Bronchial smooth muscle cell (primary cell): ENCODE data around the gene RSPRY1. TPM values are rescaled to one million over a fixed set of nuclear protein-coding genes. Genes with fewer than 3 reads are reported as not detected.

Experiments used
- total RNA-seq: library from RNA; depleted of rRNA; stranded (reverse); fragments of >200 nt; gene quantifications from 2 replicates; pipeline ENCODE4 v1.2.1, GENCODE V29; 2014

The RSPRY1 gene
- total RNA-seq, result 31.4 and 39.8 TPM in 2 replicates

DNA sequence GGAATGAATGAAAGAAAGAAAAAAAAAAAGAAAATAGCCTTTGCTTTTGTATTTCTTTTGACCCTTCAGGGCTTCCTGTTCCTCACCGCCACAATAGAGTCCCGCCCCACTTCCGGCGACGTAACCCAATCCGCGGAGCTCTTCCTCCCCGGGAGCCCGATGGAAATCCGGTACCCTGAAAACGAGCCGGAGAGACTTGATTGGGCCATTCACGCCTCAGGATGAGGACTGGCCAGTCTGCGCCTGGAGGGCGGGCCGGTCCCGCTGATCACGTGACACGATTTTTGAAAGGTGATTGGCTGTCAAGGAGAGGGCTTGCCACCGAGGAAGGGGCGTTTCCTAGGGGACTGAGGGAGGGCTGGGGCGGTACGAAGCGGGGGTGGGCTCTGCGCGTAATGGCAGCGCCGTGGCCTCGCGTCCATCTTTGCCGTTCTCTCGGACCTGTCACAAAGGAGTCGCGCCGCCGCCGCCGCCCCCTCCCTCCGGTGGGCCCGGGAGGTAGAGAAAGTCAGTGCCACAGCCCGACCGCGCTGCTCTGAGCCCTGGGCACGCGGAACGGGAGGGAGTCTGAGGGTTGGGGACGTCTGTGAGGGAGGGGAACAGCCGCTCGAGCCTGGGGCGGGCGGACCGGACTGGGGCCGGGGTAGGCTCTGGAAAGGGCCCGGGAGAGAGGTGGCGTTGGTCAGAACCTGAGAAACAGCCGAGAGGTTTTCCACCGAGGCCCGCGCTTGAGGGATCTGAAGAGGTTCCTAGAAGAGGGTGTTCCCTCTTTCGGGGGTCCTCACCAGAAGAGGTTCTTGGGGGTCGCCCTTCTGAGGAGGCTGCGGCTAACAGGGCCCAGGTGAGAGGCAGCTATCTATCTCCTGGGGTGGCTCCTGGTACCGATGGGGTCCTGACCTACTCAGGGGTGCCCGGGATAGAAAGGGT, at the start of gene RSPRY1, which contains the start of gene PSME3IP1:
Gene RSPRY1, plus strand, starts transcription at position 385 of the 927 bp plus-strand sequence. CDS start 18,330 bp downstream, outside the sequence.
Gene PSME3IP1, minus strand, starts transcription at position 95 of the 927 bp plus-strand sequence. CDS start 12,185 bp downstream, outside the sequence.

DNA sequence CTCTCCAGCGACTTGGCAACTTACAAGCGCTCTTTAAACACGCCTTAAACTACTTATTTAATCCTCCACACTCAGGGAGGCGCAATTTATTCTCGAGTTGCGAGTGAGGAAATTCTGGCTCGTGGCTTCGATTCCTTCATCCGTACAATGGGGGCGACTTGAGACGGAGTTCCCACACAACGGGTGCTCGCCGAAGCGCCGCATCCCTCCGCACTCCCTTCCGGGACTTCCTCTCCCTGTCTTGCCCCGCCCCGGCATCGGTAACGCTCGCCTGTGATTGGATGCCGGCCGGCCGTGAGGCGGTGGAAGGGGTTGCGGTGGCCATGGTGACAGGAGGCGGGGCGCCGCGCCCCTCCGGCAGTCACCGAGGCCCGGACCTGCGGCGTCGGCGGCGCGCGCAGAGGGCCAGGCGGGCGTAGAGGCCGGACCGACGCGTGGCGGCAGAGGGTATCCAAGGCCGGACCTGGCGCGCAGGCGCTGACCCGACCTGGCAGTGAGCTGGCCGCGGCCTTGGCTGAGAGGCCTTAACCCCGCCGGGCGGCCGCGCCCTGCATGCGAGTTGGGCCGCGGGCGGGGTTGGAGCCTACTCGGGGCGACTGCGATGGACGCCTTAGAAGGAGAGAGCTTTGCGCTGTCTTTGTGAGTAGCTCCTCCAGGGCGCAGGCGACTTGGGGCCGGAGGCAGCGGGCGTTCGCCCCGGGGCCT, 58.8 kb downstream of the RSPRY1 start, which contains the start of gene ARL2BP:
Gene ARL2BP, plus strand, starts transcription at position 493 of the 705 bp plus-strand sequence. Its CDS starts 109 bp downstream, at position 602.

DNA sequence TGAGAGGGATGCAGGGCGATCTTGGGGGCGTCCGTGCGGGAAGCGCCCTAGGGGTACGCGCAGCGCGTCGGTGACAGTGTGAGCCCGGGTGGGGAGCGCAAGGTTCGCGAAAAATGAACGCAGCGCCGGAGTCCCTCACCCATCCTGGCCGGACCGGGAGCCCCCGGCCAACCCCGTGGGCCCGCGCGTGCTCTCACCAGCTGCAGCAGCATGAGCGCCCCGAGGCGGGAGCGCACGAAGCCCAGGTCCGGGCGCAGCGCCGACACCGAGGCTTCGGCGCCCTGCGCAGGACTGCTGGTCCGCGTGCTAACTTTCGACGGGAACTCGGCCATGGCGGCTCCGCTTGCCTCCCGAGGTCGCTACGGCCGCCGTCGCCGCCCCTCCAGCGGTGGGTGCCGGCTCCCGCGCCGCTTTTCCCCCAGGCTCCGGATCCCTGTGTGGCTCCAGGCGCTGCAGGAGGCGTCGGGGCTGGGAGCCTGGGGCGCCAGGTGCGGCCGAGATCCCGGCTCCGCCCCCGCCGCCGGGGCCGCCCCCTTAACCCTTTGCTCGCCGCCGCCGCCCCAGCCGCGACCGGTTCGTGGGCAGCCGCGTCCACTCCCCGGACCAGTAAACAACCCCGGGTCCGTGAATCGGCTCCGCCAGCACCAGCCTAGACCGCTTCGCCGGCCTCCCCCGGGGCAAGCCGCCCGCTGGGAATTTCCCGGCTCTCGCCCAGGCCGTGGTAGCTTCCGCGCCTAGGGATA, 98.3 kb downstream of the RSPRY1 start, which contains the start of gene PLLP:
Gene PLLP, minus strand, starts transcription at position 464 of the 743 bp plus-strand sequence. Its CDS starts 132 bp downstream, at position 332.

Other genes with a start within 250 kb of the RSPRY1 start
- not detected in 2 replicates for gene CETP, start 224.4 kb upstream of the RSPRY1 start, total RNA-seq
- gene NLRC5, start 196.8 kb upstream of the RSPRY1 start, total RNA-seq, result 8.4 and 10.6 TPM in 2 replicates
- 9.6 and 22.8 TPM in 2 replicates for gene CPNE2, start 93.7 kb upstream of the RSPRY1 start, total RNA-seq
- gene PSME3IP1, start 290 bp upstream of the RSPRY1 start, total RNA-seq, result 50.1 TPM in 2 replicates
- 40.5 and 41.6 TPM in 2 replicates for gene ARL2BP, start 58.9 kb downstream of the RSPRY1 start, total RNA-seq
- gene PLLP, start 98.3 kb downstream of the RSPRY1 start, total RNA-seq, result 0.16 TPM in 1 of 2 replicates, not detected in the other
- gene CCL22, start 172.5 kb downstream of the RSPRY1 start, total RNA-seq, result not detected in 2 replicates
- under 0.01 TPM in 1 of 2 replicates, not detected in the other for gene CX3CL1, start 186.2 kb downstream of the RSPRY1 start, total RNA-seq
- gene CCL17, start 218.4 kb downstream of the RSPRY1 start, total RNA-seq, result not detected in 2 replicates